OCI-LY3 (cell line): ENCODE data around the gene TTC21A.

Experiments used
- CTCF ChIP-seq: fragments of 200-600, 300-600 bp; sonication (generic); IDR thresholded peaks from 2 replicates; pipeline ENCODE4 v1.5.1; 2014; ENCODE audit warnings: antibody characterized with exemption, low read length, low read depth
- EZH2phosphoT487 ChIP-seq: fragments of 200-600 bp; shearing (Covaris generic); IDR thresholded peaks from 2 replicates; pipeline ENCODE4 v1.6.1; 2018; ENCODE audit warnings: antibody characterized with exemption, mixed run types, low read depth

DNA sequence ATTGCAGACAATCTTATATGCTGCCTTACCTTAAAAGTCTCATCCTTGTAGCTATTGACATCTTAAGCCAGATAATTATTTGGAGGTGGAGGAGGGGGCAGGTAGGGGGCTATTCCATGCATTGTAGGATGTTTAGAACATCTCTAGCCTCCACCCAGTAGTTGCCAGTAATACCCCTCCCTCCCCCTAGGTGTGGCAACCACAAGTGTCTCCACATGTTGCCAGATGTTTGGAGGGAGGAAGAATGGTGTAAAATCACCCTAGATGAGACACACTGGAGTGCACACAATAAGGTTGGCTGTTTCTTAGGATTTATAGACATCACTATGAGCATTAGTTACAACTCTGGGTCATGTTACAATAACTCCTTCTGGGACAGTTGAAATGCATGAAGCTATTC is 27.5 kb upstream of the TTC21A start:
- TF ChIP-seq CTCF, result no peak
- no peak for TF ChIP-seq EZH2phosphoT487
